Smooth muscle cell of the brain vasculature (primary cell): Measurements from ENCODE around the gene RAB6A.

Source experiments
- DNase-seq: peaks from one replicate; pipeline ENCODE4 v3.0.0-alpha.2; 2012; ENCODE audit warnings: low read depth, low spot score

RAB6A gene

GRCh38 chr11:73654482-73655021, 106.3 kb downstream of the RAB6A start:
- no peak for DNase-seq

DNA sequence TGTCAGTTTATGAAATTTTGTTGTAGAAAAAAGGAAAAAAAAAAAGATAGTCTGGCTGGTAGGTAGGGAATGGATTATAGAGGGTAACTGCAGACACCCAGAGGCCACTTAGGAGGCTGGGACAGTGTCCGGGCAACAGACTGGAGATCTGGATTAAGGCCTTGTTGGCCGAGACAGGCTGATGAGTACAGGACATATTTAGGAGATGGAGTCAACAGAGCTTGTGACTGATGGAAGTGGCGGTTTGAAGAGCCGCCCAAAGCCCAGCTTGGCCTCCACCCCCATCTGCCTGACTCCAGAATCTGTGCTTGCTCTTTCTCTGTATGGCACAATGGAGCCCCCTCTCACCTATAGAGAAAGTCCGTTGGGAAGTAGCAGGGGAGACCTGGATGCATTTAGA, 106.9 kb downstream of the RAB6A start:
- no peak for DNase-seq

DNA sequence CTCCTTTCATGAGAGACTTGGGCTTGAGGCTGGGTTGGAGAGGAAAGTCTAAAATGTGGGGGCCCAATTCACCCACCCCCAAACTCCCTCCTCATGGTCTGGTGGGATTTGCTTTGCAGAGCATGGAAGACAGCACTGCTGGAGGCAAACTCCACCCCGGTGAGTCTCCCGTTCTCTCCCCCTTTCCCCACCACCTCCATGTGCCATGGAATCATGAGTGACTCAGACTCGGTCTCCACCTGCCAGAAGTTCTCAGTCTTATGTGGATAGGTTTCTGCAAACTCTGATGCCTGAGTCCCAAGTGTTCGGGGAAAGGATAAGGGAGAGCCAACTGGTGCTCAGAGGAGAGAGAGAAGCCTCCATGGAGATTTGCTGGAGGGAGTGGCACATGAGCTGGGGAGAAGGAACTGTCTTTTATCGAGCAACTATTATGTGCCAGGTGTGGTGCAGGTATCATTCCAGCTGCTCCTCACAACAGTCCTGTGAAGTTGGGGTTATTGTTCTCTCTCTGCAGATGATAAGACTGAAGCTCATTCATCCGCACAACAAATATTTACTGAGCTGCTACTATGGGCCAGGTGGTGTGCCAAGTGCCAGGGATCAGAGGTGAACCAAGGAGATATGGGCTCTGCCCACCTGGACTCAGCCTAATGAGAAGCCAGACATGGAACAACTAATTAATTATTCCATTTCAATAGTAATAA, 107.9 kb downstream of the RAB6A start:
- DNase-seq = no peak

GRCh38 chr11:73652046-73652730, 108.7 kb downstream of the RAB6A start:
- DNase-seq = no peak

GRCh38 chr11:73651661-73652045, 109.2 kb downstream of the RAB6A start:
- no peak for DNase-seq

GRCh38 chr11:73651252-73651651, 109.6 kb downstream of the RAB6A start:
- DNase-seq = no peak

GRCh38 chr11:73650400-73650799, 110.5 kb downstream of the RAB6A start:
- no peak for DNase-seq

- DNase-seq = no peak
Measured at GRCh38 chr11:73649206-73649605, 111.7 kb downstream of the RAB6A start.

GRCh38 chr11:73648571-73649046, 112.3 kb downstream of the RAB6A start:
- no peak for DNase-seq

DNA sequence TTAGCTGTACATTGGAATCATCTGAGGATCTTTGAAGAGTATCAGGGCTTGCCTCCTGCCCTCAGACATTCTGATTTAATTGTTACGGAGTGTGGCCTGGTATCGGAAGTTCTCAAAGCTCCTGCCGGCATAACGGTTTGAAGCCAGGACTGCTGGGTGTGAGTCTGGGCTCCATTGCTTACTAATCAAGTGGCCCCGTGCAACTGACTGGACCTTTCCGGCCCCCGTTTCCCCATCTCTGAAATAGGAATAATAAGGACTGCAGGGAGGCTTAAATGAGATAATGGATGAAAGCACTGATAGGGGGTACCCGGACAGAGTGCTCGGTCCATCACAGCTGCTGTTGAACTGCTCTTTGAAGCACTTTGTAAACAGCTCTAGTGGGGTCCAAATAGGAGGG, 112.8 kb downstream of the RAB6A start:
- no peak for DNase-seq

- DNase-seq = peak; percentile 45
Measured at GRCh38 chr11:73647459-73648100, 113.3 kb downstream of the RAB6A start.

- DNase-seq = no peak
Measured at GRCh38 chr11:73645972-73646631, 114.8 kb downstream of the RAB6A start, which contains the start of gene PLEKHB1. PLEKHB1 (plus strand) TSS chr11:73646581; CDS start chr11:73646609, 28 bp downstream.

- DNase-seq = no peak
Measured at GRCh38 chr11:73645121-73645969, 115.5 kb downstream of the RAB6A start.

- no peak for DNase-seq
Measured at GRCh38 chr11:73641668-73642067, 119.2 kb downstream of the RAB6A start.

- no peak for DNase-seq
Measured at GRCh38 chr11:73640592-73640991, 120.3 kb downstream of the RAB6A start.

- no peak for DNase-seq
Measured at GRCh38 chr11:73637012-73637411, 123.9 kb downstream of the RAB6A start.

DNA sequence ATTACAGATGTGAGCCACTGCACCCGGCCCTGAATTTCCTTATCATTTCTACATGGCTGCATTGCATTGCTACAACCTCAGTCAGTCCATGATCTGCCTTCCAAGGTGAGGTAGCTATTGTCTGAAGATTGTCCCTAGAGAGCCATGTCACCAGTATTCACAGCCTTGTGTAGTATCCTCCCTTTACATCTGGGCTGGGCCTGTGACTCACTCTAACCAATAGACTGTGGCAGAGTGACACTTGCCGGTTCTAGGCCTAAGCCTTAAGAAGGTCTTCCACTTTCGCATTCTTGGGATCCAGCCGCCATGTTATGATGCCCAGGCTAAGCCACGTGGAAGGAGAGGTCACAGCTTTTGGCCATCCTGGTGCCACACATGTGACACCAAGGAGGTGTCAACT, 124.6 kb downstream of the RAB6A start:
- DNase-seq = no peak

- no peak for DNase-seq
Measured at GRCh38 chr11:73635721-73636120, 125.2 kb downstream of the RAB6A start.

DNA sequence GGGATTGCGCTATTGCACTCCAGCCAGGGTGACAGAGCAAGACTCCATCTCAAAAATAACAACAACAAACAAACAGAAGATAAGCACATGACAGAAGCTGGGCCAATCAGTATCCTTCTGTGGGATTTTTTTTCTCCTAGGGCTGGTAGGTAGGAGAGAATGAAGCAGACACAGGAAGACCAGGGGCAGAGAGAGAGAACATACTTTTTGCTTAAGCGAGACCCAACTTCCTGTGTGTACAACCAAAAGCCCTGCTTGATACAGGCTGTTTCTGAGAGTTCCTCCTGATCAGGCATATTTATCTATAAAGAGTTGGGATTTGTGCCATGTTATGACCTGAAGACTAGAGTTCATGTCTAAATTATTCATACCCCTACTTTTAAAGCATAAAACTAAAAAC, 126.9 kb downstream of the RAB6A start:
- DNase-seq = no peak

GRCh38 chr11:73632996-73633395, 127.9 kb downstream of the RAB6A start:
- no peak for DNase-seq

DNA sequence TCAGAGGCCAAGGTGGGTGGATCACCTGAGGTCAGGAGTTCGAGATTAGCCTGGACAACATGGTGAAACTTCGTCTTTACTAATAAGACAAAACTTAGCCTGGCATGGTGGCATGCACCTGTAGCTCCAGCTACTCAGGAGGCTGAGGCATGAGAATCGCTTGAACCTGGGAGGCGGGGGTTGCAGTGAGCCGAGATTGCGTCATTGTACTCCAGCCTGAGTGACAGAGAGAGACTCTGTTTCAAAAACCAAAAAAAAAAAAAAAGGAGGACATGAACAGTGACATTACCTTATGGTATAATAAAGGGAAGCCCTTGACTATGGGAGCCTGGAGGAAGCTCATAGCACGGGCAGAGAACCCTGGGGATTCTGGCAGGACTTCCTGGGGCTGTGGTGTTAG, 131.0 kb downstream of the RAB6A start:
- no peak for DNase-seq
